H1 (cell line): ENCODE data around the gene USPL1. TPM values are rescaled to one million over a fixed set of nuclear protein-coding genes. Genes with fewer than 3 reads are reported as not detected.

ENCODE experiments used
- CTCF ChIA-PET: fragments of 300-600 bp; sonication (Branson Sonifier 250); formaldehyde crosslinking; loops from one replicate; lab custom pipeline; 2021; ENCODE audit not compliant: partially characterized antibody; lab: Charles Lee
- POLR2A ChIA-PET: fragments of 300-600 bp; sonication (Branson Sonifier 250); formaldehyde crosslinking; loops from one replicate; lab custom pipeline; 2021; ENCODE audit warnings: inconsistent platforms; ENCODE audit not compliant: partially characterized antibody; lab: Charles Lee
- DNase-seq, 2 experiments: peaks; one replicate each; pipeline versions ENCODE4 v3.0.0 to v3.0.0-alpha.2; 2010 to 2022; ENCODE audit warnings: low spot score in 2 of 2, low read depth in 1 of 2, mixed read lengths in 1 of 2
- FAIRE-seq: peaks from 2 replicates; lab custom pipeline; 2011; peaks lifted over from hg19 to GRCh38; lab: Jason Lieb, UNC
- H2AFZ ChIP-seq: 2 replicates; pipeline ENCODE4 v1.8.1; 2012; ENCODE audit warnings: low read length, inconsistent platforms
- H2AK5ac ChIP-seq: 2 replicates; pipeline ENCODE4 v1.6.1; 2013; ENCODE audit warnings: low read depth, low read length
- H2BK120ac ChIP-seq: replicated peaks from 2 replicates; pipeline ENCODE3; 2013; ENCODE audit warnings: low read depth, low read length, inconsistent platforms
- H2BK12ac ChIP-seq: 2 replicates; pipeline ENCODE4 v1.6.1; 2013; ENCODE audit warnings: low read depth, low read length
- H2BK15ac ChIP-seq: 2 replicates; pipeline ENCODE4 v1.6.1; 2013; ENCODE audit warnings: low read length
- H2BK20ac ChIP-seq: 2 replicates; pipeline ENCODE4 v1.6.1; 2013; ENCODE audit warnings: low read length
- H2BK5ac ChIP-seq: 2 replicates; pipeline ENCODE4 v1.6.1; 2013; ENCODE audit warnings: low read depth, low read length
- H3K14ac ChIP-seq: 2 replicates; pipeline ENCODE4 v1.6.1; 2013; ENCODE audit warnings: inconsistent platforms; ENCODE audit not compliant: insufficient read length
- H3K18ac ChIP-seq: 2 replicates; pipeline ENCODE4 v1.6.1; 2013; ENCODE audit warnings: low read length; ENCODE audit errors: extremely low read depth
- H3K23ac ChIP-seq: 2 replicates; pipeline ENCODE4 v1.6.1; 2013; ENCODE audit warnings: inconsistent platforms; ENCODE audit not compliant: insufficient read length
- H3K23me2 ChIP-seq: 2 replicates; pipeline ENCODE4 v1.6.1; 2013; ENCODE audit warnings: low read depth, low read length
- H3K27ac ChIP-seq: 2 replicates; pipeline ENCODE4 v1.6.1; 2011; ENCODE audit warnings: low read depth, low read length, inconsistent platforms
- H3K27me3 ChIP-seq, 4 experiments: replicated peaks in 1 of 4; 1 replicate in 1 of 4; 2 replicates in 3 of 4; pipeline versions ENCODE4 v1.6.1 to v1.8.1; 2011 to 2013; ENCODE audit warnings: low read length in 3 of 4, mild to moderate bottlenecking in 3 of 4, inconsistent platforms in 2 of 4, mixed read lengths in 2 of 4, moderate library complexity in 1 of 4; ENCODE audit not compliant: control insufficient read depth in 3 of 4, insufficient read depth in 3 of 4; ENCODE audit errors: extremely low read depth in 1 of 4
- H3K36me3 ChIP-seq, 4 experiments: 2 replicates each; pipeline versions ENCODE4 v1.6.1 to v1.8.1; 2011 to 2013; ENCODE audit warnings: mild to moderate bottlenecking in 4 of 4, low read length in 3 of 4, moderate library complexity in 2 of 4, control low read depth in 1 of 4, inconsistent platforms in 1 of 4; ENCODE audit not compliant: insufficient read depth in 4 of 4, control insufficient read depth in 2 of 4
- H3K4ac ChIP-seq: replicated peaks from 2 replicates; pipeline ENCODE3; 2013; ENCODE audit warnings: low read length, low read depth, mixed read lengths, inconsistent platforms; ENCODE audit not compliant: insufficient read length
- H3K4me1 ChIP-seq, 4 experiments: replicated peaks in 1 of 4; 1 replicate in 1 of 4; 2 replicates in 3 of 4; pipeline versions ENCODE4 v1.6.1 to v1.8.1; 2011 to 2013; ENCODE audit warnings: low read length in 3 of 4, inconsistent platforms in 2 of 4, mixed read lengths in 1 of 4; ENCODE audit not compliant: insufficient read depth in 4 of 4, control insufficient read depth in 3 of 4
- H3K4me2 ChIP-seq, 2 experiments: 2 replicates each; pipeline versions ENCODE4 v1.6.1 to v1.8.1; 2011 to 2013; ENCODE audit warnings: low read depth in 2 of 2, low read length in 2 of 2, control low read depth in 1 of 2, inconsistent platforms in 1 of 2, mild to moderate bottlenecking in 1 of 2; ENCODE audit not compliant: insufficient read depth in 1 of 2
- H3K4me3 ChIP-seq, 4 experiments: fragments of 200-600, 300-600 bp in 1 of 4; sonication (generic), shearing (Covaris generic), sonication (Bioruptor Twin) in 1 of 4; 2 replicates each; pipeline versions ENCODE4 v1.5.1 to v1.8.1; 2011 to 2016; ENCODE audit warnings: low read length in 4 of 4, low read depth in 3 of 4, control low read depth in 2 of 4, inconsistent platforms in 2 of 4, mild to moderate bottlenecking in 2 of 4, mixed read lengths in 1 of 4, moderate library complexity in 1 of 4; ENCODE audit not compliant: insufficient read depth in 2 of 4; ENCODE audit errors: extremely low read depth in 1 of 4
- H3K56ac ChIP-seq: replicated peaks from 2 replicates; pipeline ENCODE3; 2013; ENCODE audit warnings: low read depth, mild to moderate bottlenecking, mixed read lengths, low read length, inconsistent platforms; ENCODE audit not compliant: insufficient read length
- H3K79me1 ChIP-seq: 2 replicates; pipeline ENCODE4 v1.6.1; 2013; ENCODE audit warnings: low read depth, low read length, control low read depth
- H3K79me2 ChIP-seq, 2 experiments: 2 replicates each; pipeline versions ENCODE4 v1.6.1 to v1.8.1; 2012 to 2013; ENCODE audit warnings: low read length in 2 of 2, mild to moderate bottlenecking in 2 of 2, inconsistent platforms in 1 of 2; ENCODE audit not compliant: insufficient read depth in 2 of 2, control insufficient read depth in 1 of 2
- H3K9ac ChIP-seq, 4 experiments: replicated peaks in 1 of 4; 1 replicate in 1 of 4; 2 replicates in 3 of 4; pipeline versions ENCODE4 v1.6.1 to v1.8.1; 2011 to 2013; ENCODE audit warnings: low read depth in 3 of 4, low read length in 3 of 4, control low read depth in 2 of 4, mild to moderate bottlenecking in 2 of 4, moderate library complexity in 2 of 4, inconsistent platforms in 1 of 4; ENCODE audit errors: extremely low read depth in 1 of 4
- H3K9me3 ChIP-seq, 2 experiments: 2 replicates each; pipeline versions ENCODE4 v1.6.1 to v1.8.1; 2012 to 2013; ENCODE audit warnings: mild to moderate bottlenecking in 2 of 2, moderate library complexity in 2 of 2, control low read depth in 1 of 2, inconsistent platforms in 1 of 2, low read depth in 1 of 2, low read length in 1 of 2, mixed read lengths in 1 of 2; ENCODE audit not compliant: insufficient read depth in 2 of 2
- H4K20me1 ChIP-seq, 2 experiments: replicated peaks in 1 of 2; 2 replicates each; pipeline versions ENCODE3 to v1.8.1; 2011 to 2013; ENCODE audit warnings: inconsistent platforms in 2 of 2, low read length in 2 of 2, mild to moderate bottlenecking in 1 of 2; ENCODE audit not compliant: insufficient read depth in 2 of 2, control insufficient read depth in 1 of 2
- H4K5ac ChIP-seq: 2 replicates; pipeline ENCODE4 v1.6.1; 2013; ENCODE audit warnings: low read length, low read depth, mixed read lengths, inconsistent platforms; ENCODE audit not compliant: insufficient read length
- H4K8ac ChIP-seq: 2 replicates; pipeline ENCODE4 v1.8.0; 2013; ENCODE audit warnings: mild to moderate bottlenecking, moderate library complexity, low read length, inconsistent platforms; ENCODE audit not compliant: insufficient read depth; ENCODE audit errors: extremely low read depth
- H4K91ac ChIP-seq: replicated peaks from 2 replicates; pipeline ENCODE3; 2013; ENCODE audit warnings: low read length, mixed read lengths, inconsistent platforms; ENCODE audit not compliant: insufficient read length
- POLR2AphosphoS5 ChIP-seq: IDR thresholded peaks from 2 replicates; pipeline ENCODE4 v1.6.1; 2011; ENCODE audit warnings: low read depth, low read length
- WGBS, 2 experiments: shearing (Covaris generic) in 1 of 2; methylation state at CpG; one replicate each; pipeline versions ENCODE4 v1.1.6 to v1.1.7; 2013 to 2015; ENCODE audit warnings: low lambda C conversion rate in 2 of 2, mixed read lengths in 2 of 2, inconsistent platforms in 1 of 2, low coverage in 1 of 2, missing lambda C conversion rate in 1 of 2; ENCODE audit not compliant: insufficient replicate concordance in 2 of 2, insufficient coverage in 1 of 2, insufficient read length in 1 of 2; ENCODE audit errors: extremely low coverage in 1 of 2, missing lambda C conversion rate in 1 of 2; 5-methylcytosine and 5-hydroxymethylcytosine counted together
- polyA plus RNA-seq, 7 experiments: library from polyadenylated mRNA; depleted of rRNA in 3 of 7; stranded (reverse) in 5 of 7; unstranded in 2 of 7; fragments of >200 nt in 5 of 7; fragments of 200-250 nt in 2 of 7; gene quantifications; 1 replicate in 5 of 7; 2 replicates in 1 of 7; 4 replicates in 1 of 7; pipeline versions ENCODE4 v1.2.1 to v1.2.3, GENCODE V29; 2011 to 2013; ENCODE audit warnings: missing spikeins in 2 of 7, mixed read lengths in 2 of 7
- total RNA-seq: library from RNA; stranded (reverse); fragmentation: NEBNext Ultra II Directional; extraction: Animal tissue kit (Norgen Biotek cat#: 25700); gene quantifications from 2 replicates; pipeline ENCODE4 v1.2.1, GENCODE V29; 2021

Gene USPL1
- total and polyA plus RNA-seq, 2 of the 8 experiments (the other 6 are each of a cell fraction or from before 2014, with no cell fraction given): 6.3 to 17.1 TPM

- H2BK5ac ChIP-seq: no peak overlapping the region
- H4K91ac ChIP-seq: no peak overlapping the region
- no peak for TF ChIP-seq POLR2AphosphoS5
- no peaks in the 10 kb centered on the region for H3K36me3 ChIP-seq
- H2BK15ac ChIP-seq: no peak overlapping the region
- H3K27ac ChIP-seq: no peak overlapping the region
- 94% methylated on average over 4 of the region's 4 CpGs; no CpG with 5 or more reads in 1 of the 2 experiments for WGBS, 2 experiments
- no peaks in the 10 kb centered on the region for H3K79me1 ChIP-seq
- POLR2A ChIA-PET: interaction anchor here (0.7 kb wide), 1 partner anchor 41 kb away, joined by 3 read pairs; no protein-coding TSS in a partner anchor
- H3K4ac ChIP-seq: no peak overlapping the region
- H3K27me3 ChIP-seq: no peaks in the 10 kb centered on the region
- H3K4me1 ChIP-seq: peaks cover 0 to 5% (median under 1%) of the 10 kb centered on the region in 4 experiments; a peak in 3 of 7 replicates
- H3K56ac ChIP-seq: no peak overlapping the region
- no peak overlapping the region for H2AK5ac ChIP-seq
- H3K79me2 ChIP-seq: no peaks in the 10 kb centered on the region
- no peaks in the 10 kb centered on the region for H4K20me1 ChIP-seq
- DNase-seq: no peak
- FAIRE-seq: no peak
- no peak overlapping the region for H3K14ac ChIP-seq
- no peak overlapping the region for H3K23ac ChIP-seq
- H3K23me2 ChIP-seq: no peaks in the 10 kb centered on the region
- no peak overlapping the region for H4K8ac ChIP-seq
- no peak overlapping the region for H3K4me2 ChIP-seq
- no peak overlapping the region for H3K4me3 ChIP-seq
- CTCF ChIA-PET: interaction anchor here (0.9 kb wide), 1 partner anchor 10 kb away, joined by 5 read pairs; no protein-coding TSS in a partner anchor
- H2BK120ac ChIP-seq: no peak overlapping the region
- no peak overlapping the region for H3K9ac ChIP-seq
- no peak overlapping the region for H2BK12ac ChIP-seq
- no peak overlapping the region for H4K5ac ChIP-seq
- no peak overlapping the region for H2BK20ac ChIP-seq
- no peak overlapping the region for H3K18ac ChIP-seq
- no peaks in the 10 kb centered on the region for H3K9me3 ChIP-seq
- no peak overlapping the region for H2AFZ ChIP-seq
Measured at GRCh38 chr13:30664689-30665275, 47.1 kb downstream of the USPL1 start.
